Measurements from ENCODE around the gene HPCAL1.

GRCh38 chr2:10316336-10316735, 13.6 kb downstream of the HPCAL1 start:
- no peak for TF ChIP-seq CTCF (IDR thresholded peaks at IDR 0.05)
- TF ChIP-seq POLR2A (IDR thresholded peaks at IDR 0.05): no peak

Data from right lobe of liver (tissue), 4 donors.